ENCODE measurements around the gene ENTHD1.

ENTHD1 gene

GRCh38 chr22:39800790-39801520, 92.6 kb downstream of the ENTHD1 start:
- no peak for TF ChIP-seq CTCF (IDR thresholded peaks at IDR 0.05; ENCODE audit: insufficient read depth, low read depth, low read length, missing control alignments)
- H3K4me3 ChIP-seq (ENCODE audit: low read depth, low read length), result no peak overlapping the region
- DNase-seq (ENCODE audit: low read depth), result no peak

- DNase-seq (ENCODE audit: low read depth), result no peak
- no peak for TF ChIP-seq CTCF (IDR thresholded peaks at IDR 0.05; ENCODE audit: insufficient read depth, low read depth, low read length, missing control alignments)
- no peak overlapping the region for H3K4me3 ChIP-seq (ENCODE audit: low read depth, low read length)
These were observed 95.9 kb downstream of the ENTHD1 start for GRCh38 chr22:39797528-39798147.

- no peak for TF ChIP-seq CTCF (IDR thresholded peaks at IDR 0.05; ENCODE audit: insufficient read depth, low read depth, low read length, missing control alignments)
- no peak for DNase-seq (ENCODE audit: low read depth)
- no peak overlapping the region for H3K4me3 ChIP-seq (ENCODE audit: low read depth, low read length)
These were observed 103.8 kb downstream of the ENTHD1 start for GRCh38 chr22:39789788-39790187.

GRCh38 chr22:39785232-39785631, 108.3 kb downstream of the ENTHD1 start:
- no peak for TF ChIP-seq CTCF (IDR thresholded peaks at IDR 0.05; ENCODE audit: insufficient read depth, low read depth, low read length, missing control alignments)

GRCh38 chr22:39777716-39778454, 115.7 kb downstream of the ENTHD1 start:
- no peak overlapping the region for H3K4me3 ChIP-seq (ENCODE audit: low read depth, low read length)
- no peak for TF ChIP-seq CTCF (IDR thresholded peaks at IDR 0.05; ENCODE audit: insufficient read depth, low read depth, low read length, missing control alignments)
- no peak for DNase-seq (ENCODE audit: low read depth)

More at GRCh38 chr22:39785232-39785631, 108.3 kb downstream of the ENTHD1 start:
- DNase-seq (ENCODE audit: low read depth), result no peak
- no peak overlapping the region for H3K4me3 ChIP-seq (ENCODE audit: low read depth, low read length)

GRCh38 chr22:39776295-39777009, 117.1 kb downstream of the ENTHD1 start:
- no peak overlapping the region for H3K4me3 ChIP-seq (ENCODE audit: low read depth, low read length)
- TF ChIP-seq CTCF (IDR thresholded peaks at IDR 0.05; ENCODE audit: insufficient read depth, low read depth, low read length, missing control alignments), result no peak
- no peak for DNase-seq (ENCODE audit: low read depth)
